Lower lobe of right lung (tissue), 2 donors: Measurements from ENCODE around the gene RPS2. TPM values are rescaled to one million over a fixed set of nuclear protein-coding genes. Genes with fewer than 3 reads are reported as not detected.
"Not testable (repeated sequence)": the region's sequence is repeated elsewhere in the genome, so short reads cannot be mapped to it uniquely, and the experiment has no call there.

Source experiments
- ATAC-seq, 2 donors: fragments of 200-7000 bp; cut with Tn5 transposase; one replicate each; pipeline ENCODE4 v1.9.1; 2020 to 2022; ENCODE audit warnings: mild to moderate bottlenecking in 2 of 2, moderate library complexity in 2 of 2
- DNase-seq: peaks from one replicate; pipeline ENCODE4 v3.0.0-alpha.2; 2020
- H3K27ac ChIP-seq: fragments of 200-600 bp; one replicate; pipeline ENCODE4 v1.8.0; 2022
- H3K27me3 ChIP-seq: fragments of 200-600 bp; one replicate; pipeline ENCODE4 v1.8.0; 2022; ENCODE audit warnings: low read depth
- H3K36me3 ChIP-seq: fragments of 200-600 bp; one replicate; pipeline ENCODE4 v1.8.0; 2022; ENCODE audit warnings: mild to moderate bottlenecking
- H3K4me1 ChIP-seq: fragments of 200-600 bp; one replicate; pipeline ENCODE4 v1.8.0; 2022
- H3K4me3 ChIP-seq: fragments of 200-600 bp; one replicate; pipeline ENCODE4 v1.8.0; 2022; ENCODE audit warnings: mild to moderate bottlenecking
- H3K9me3 ChIP-seq: fragments of 200-600 bp; one replicate; pipeline ENCODE4 v1.8.0; 2022
- CTCF ChIP-seq: fragments of 200-600 bp; IDR thresholded peaks from one replicate; pipeline ENCODE4 v1.8.0; 2022; ENCODE audit warnings: antibody characterized with exemption, mild to moderate bottlenecking
- intact Hi-C: fragments of 100-400 bp; cut with DNase I; formaldehyde crosslinking; loops from one replicate; pipeline ENCODE4 v1.11.0; 2022
- long read RNA-seq: library from polyadenylated mRNA; unstranded; transcript quantifications from one replicate; pipeline ENCODE4 v2.0.0, GENCODE V29; 2021
- total RNA-seq: library from RNA; stranded (reverse); fragmentation: NEBNext Ultra II Directional; extraction: Animal tissue kit (Norgen Biotek cat#: 25700); gene quantifications from one replicate; pipeline ENCODE4 v1.2.1, GENCODE V29; 2021
- donor health status: DM: no; HTN: yes; CAD: no; lungs with severe emphysema.

RPS2 gene
- 1,721 TPM for total RNA-seq
- long read RNA-seq, transcript RPS2-201 (7 exons, 985 nt) = major isoform, 2,847 of 3,590 reads
- long read RNA-seq, partial matches to known transcripts = 707 of 3,590 reads
- long read RNA-seq, other reads (novel, unspliced or antisense) = 35 of 3,590 reads

- Histone ChIP-seq H3K27me3 (no peaks in the 10 kb centered on the region), H3K4me1 (peaks cover 40% of the 10 kb centered on the region), H3K27ac (peak within 1 kb of the TSS; percentile 98), H3K36me3 (peaks cover 26% of the 10 kb centered on the region), H3K9me3 (no peaks in the 10 kb centered on the region), H3K4me3 (peak within 1 kb of the TSS; percentile 92)
- ATAC-seq (peak; percentile 97 to 99), DNase-seq (peak; percentile 100)
- TF ChIP-seq CTCF = no peak
- intact Hi-C loops = no loop called here
Observed at GRCh38 chr16:1964506-1965395, at the start of gene RPS2. Gene RPS2, minus strand, starts transcription at chr16:1964826. Its CDS starts 201 bp downstream, at chr16:1964625.

- ATAC-seq (no peak), DNase-seq (no peak)
- Histone ChIP-seq H3K4me3 (no peak overlapping the region), H3K4me1 (peaks cover 11% of the 10 kb centered on the region), H3K9me3 (no peaks in the 10 kb centered on the region), H3K36me3 (no peaks in the 10 kb centered on the region), H3K27me3 (peaks cover 15% of the 10 kb centered on the region), H3K27ac (no peak overlapping the region)
- TF ChIP-seq CTCF = no peak
- intact Hi-C loops = no loop called here
Observed at GRCh38 chr16:2013527-2013926, 48.9 kb upstream of the RPS2 start.

GRCh38 chr16:2011726-2012125, 47.1 kb upstream of the RPS2 start:
- H3K4me1 ChIP-seq = peaks cover 29% of the 10 kb centered on the region
- H3K4me3 ChIP-seq, intact Hi-C loops, H3K27ac ChIP-seq, ATAC-seq, H3K27me3 ChIP-seq, H3K9me3 ChIP-seq, H3K36me3 ChIP-seq, DNase-seq: not testable (repeated sequence)

GRCh38 chr16:2009791-2010510, 45.3 kb upstream of the RPS2 start, which contains the start of gene ZNF598:
Gene ZNF598, minus strand, starts transcription at chr16:2009821.
- no peaks in the 10 kb centered on the region for H3K27me3 ChIP-seq
- H3K27ac ChIP-seq = peak within 1 kb of the TSS; percentile 95
- peak; percentile 88 for DNase-seq
- peaks cover 46% of the 10 kb centered on the region for H3K4me1 ChIP-seq
- H3K36me3 ChIP-seq = no peaks in the 10 kb centered on the region
- no peaks in the 10 kb centered on the region for H3K9me3 ChIP-seq
- intact Hi-C loops = no loop called here
- peak; percentile 96 to 97 for ATAC-seq
- H3K4me3 ChIP-seq = peak within 1 kb of the TSS; percentile 93
- no peak for TF ChIP-seq CTCF

GRCh38 chr16:2009164-2009711, 44.6 kb upstream of the RPS2 start:
- no peaks in the 10 kb centered on the region for H3K27me3 ChIP-seq
- intact Hi-C loops = no loop called here
- DNase-seq = no peak
- ATAC-seq = peak; percentile 1 to 14
- peak overlapping the region; percentile 93 for H3K4me3 ChIP-seq
- TF ChIP-seq CTCF = no peak
- no peaks in the 10 kb centered on the region for H3K36me3 ChIP-seq
- peaks cover 53% of the 10 kb centered on the region for H3K4me1 ChIP-seq
- peak overlapping the region; percentile 95 for H3K27ac ChIP-seq
- no peaks in the 10 kb centered on the region for H3K9me3 ChIP-seq
